Neural crest cell (in vitro differentiated cells): ENCODE results near the gene EDNRB. TPM values are rescaled to one million over a fixed set of nuclear protein-coding genes. Genes with fewer than 3 reads are reported as not detected.

Experiments
- DNase-seq: peaks from one replicate; pipeline ENCODE4 v3.0.0; 2021; ENCODE audit warnings: low read depth, mixed read lengths, low spot score
- H3K27ac Mint-ChIP-seq: one replicate; pipeline ENCODE4 v1.8.0; 2021; ENCODE audit warnings: mild to moderate bottlenecking, mixed read lengths; ENCODE audit not compliant: unreplicated experiment
- H3K27me3 Mint-ChIP-seq: 2 replicates; pipeline ENCODE4 v1.8.0; 2021; ENCODE audit warnings: low read depth, mild to moderate bottlenecking, mixed read lengths
- H3K36me3 Mint-ChIP-seq: 2 replicates; pipeline ENCODE4 v1.8.0; 2021; ENCODE audit warnings: low read depth, mild to moderate bottlenecking, mixed read lengths
- H3K4me1 Mint-ChIP-seq: 2 replicates; pipeline ENCODE4 v1.8.0; 2021; ENCODE audit warnings: mixed read lengths
- H3K4me3 Mint-ChIP-seq: one replicate; pipeline ENCODE4 v1.8.0; 2021; ENCODE audit warnings: mild to moderate bottlenecking, mixed read lengths
- H3K9me3 Mint-ChIP-seq: 2 replicates; pipeline ENCODE4 v1.8.0; 2021; ENCODE audit warnings: mixed read lengths
- total RNA-seq: library from RNA; stranded (reverse); gene quantifications from 2 replicates; pipeline ENCODE4 v1.2.1, GENCODE V29; 2021
- TF ChIP-seq, protein P1 (sequence below): fragments of 200-600 bp; sonication (generic); conservative IDR thresholded peaks from 2 replicates; pipeline ENCODE4 v1.5.0; 2021; ENCODE audit warnings: antibody characterized with exemption, mild to moderate bottlenecking

Gene EDNRB
- total RNA-seq, 1 donor from 2014 or later, result 27.9 TPM

DNA sequence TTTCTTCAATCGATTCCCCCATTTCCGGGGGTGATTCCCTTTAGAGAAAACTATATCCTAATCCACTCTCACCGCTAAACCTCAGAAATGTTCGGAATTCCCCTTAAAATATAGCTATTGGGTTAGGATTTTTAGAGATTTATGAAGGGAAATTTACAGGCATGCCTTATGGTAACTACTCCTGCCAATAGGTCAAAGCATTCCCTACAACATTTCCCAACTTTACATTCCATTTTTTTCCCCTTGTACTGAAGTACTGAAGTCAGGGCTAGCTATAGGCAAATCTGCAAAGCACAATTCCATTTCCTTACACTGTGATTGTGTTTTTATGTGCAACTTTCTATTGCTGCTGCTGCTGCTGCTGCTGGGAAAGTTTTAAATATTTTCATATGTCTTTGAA is 2.1 kb downstream of the EDNRB start:
- peaks cover 13% of the 10 kb centered on the region for H3K36me3 Mint-ChIP-seq
- peaks cover 38% of the 10 kb centered on the region for H3K4me1 Mint-ChIP-seq
- no peak overlapping the region for H3K4me3 Mint-ChIP-seq
- H3K27me3 Mint-ChIP-seq, result no peaks in the 10 kb centered on the region
- TF ChIP-seq, protein P1, sequence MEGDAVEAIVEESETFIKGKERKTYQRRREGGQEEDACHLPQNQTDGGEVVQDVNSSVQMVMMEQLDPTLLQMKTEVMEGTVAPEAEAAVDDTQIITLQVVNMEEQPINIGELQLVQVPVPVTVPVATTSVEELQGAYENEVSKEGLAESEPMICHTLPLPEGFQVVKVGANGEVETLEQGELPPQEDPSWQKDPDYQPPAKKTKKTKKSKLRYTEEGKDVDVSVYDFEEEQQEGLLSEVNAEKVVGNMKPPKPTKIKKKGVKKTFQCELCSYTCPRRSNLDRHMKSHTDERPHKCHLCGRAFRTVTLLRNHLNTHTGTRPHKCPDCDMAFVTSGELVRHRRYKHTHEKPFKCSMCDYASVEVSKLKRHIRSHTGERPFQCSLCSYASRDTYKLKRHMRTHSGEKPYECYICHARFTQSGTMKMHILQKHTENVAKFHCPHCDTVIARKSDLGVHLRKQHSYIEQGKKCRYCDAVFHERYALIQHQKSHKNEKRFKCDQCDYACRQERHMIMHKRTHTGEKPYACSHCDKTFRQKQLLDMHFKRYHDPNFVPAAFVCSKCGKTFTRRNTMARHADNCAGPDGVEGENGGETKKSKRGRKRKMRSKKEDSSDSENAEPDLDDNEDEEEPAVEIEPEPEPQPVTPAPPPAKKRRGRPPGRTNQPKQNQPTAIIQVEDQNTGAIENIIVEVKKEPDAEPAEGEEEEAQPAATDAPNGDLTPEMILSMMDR, result no peak
- no peak for DNase-seq
- peaks cover 4% of the 10 kb centered on the region for H3K9me3 Mint-ChIP-seq
- H3K27ac Mint-ChIP-seq, result no peak overlapping the region

DNA sequence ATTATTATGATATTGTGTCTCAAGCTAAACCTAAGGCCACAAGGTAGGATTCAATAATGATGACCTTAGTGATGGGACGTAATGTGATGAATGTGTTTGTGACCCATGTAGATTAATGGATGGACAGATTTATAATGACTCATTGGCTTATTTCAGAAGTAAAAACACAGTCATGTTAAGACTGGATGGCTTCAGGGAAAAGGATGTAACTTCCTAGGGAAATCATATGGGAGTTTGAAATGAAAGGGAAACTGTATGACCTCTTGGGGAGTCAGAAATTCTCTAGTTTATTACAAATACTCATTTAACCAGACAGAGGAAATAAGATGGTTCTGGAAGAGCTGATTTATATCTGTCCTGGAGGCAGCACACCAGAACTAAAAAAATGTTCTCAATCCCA is 2.9 kb downstream of the EDNRB start:
- Mint-ChIP-seq H3K36me3 (peaks cover 14% of the 10 kb centered on the region), H3K9me3 (peaks cover 2% of the 10 kb centered on the region), H3K4me1 (peaks cover 42% of the 10 kb centered on the region), H3K27ac (no peak overlapping the region), H3K27me3 (no peaks in the 10 kb centered on the region), H3K4me3 (no peak overlapping the region)
- DNase-seq, result no peak
- TF ChIP-seq, protein P1, result no peak

DNA sequence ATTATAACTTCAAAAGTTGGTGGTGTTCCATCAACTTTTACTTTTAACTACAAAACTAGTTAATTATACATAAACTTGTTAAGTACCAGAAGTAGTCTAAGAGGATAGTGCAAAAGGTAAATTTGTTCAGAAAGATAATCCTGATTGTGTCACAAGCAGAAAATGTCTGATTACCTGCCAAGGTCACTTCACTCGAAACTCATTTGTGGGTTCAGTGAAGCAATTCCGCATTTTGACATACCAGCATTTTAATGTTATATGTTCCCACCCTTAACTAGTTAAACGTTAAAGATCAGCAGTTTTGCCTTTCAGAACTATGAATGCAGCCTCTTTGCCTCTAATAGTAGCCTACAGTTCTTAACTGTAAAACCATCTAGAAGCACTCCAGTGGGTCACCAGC is 5.6 kb downstream of the EDNRB start:
- H3K4me3 Mint-ChIP-seq, result no peak overlapping the region
- peaks cover 6% of the 10 kb centered on the region for H3K9me3 Mint-ChIP-seq
- H3K27me3 Mint-ChIP-seq, result no peaks in the 10 kb centered on the region
- peaks cover 47% of the 10 kb centered on the region for H3K4me1 Mint-ChIP-seq
- H3K27ac Mint-ChIP-seq, result no peak overlapping the region
- DNase-seq, result no peak
- peaks cover 17% of the 10 kb centered on the region for H3K36me3 Mint-ChIP-seq
- TF ChIP-seq, protein P1, result no peak

DNA sequence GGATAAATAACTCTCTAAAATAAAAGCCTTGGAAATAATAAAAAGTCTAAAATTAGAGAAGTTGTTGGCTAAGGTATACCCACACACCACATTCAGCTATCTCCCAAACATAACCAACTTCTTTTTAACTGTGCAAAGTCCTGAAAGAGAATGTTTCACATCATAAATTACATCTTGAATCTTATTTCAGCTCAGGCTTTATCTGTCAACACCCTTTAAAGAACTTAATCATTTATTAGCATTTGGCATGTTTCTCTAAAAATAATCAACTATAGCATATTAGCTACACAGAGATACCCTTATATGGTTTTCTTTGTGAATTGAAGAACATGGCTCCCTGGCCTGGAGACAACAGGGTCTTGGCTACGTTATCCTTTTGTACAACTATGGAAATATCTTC is 6.9 kb downstream of the EDNRB start:
- peaks cover 6% of the 10 kb centered on the region for H3K9me3 Mint-ChIP-seq
- no peaks in the 10 kb centered on the region for H3K27me3 Mint-ChIP-seq
- TF ChIP-seq, protein P1, result no peak
- no peak overlapping the region for H3K4me3 Mint-ChIP-seq
- no peak for DNase-seq
- peaks cover 47% of the 10 kb centered on the region for H3K4me1 Mint-ChIP-seq
- H3K27ac Mint-ChIP-seq, result no peak overlapping the region
- H3K36me3 Mint-ChIP-seq, result peaks cover 18% of the 10 kb centered on the region

DNA sequence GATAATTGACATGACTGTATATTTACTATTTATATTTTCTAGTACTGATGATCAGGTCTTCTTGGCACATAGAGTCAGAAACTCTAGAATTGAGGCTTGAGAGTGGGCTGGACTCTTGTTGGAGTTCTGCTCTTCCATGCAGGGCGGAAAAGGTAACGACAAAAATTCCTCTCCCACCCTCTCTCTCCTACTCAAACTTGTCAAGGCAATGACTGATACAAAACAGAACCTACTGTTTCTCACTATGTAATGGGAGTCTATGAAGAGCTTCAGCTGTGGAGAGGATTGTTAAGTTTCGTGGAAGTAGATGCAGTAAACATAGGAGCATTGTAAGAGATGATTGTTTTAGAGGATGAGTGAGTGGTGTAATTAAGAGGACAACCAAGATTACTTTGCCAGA is 8.8 kb downstream of the EDNRB start:
- Mint-ChIP-seq H3K27ac (peak overlapping the region; percentile 7), H3K36me3 (peaks cover 21% of the 10 kb centered on the region), H3K4me3 (no peak overlapping the region), H3K27me3 (no peaks in the 10 kb centered on the region), H3K9me3 (peaks cover 13% of the 10 kb centered on the region), H3K4me1 (peaks cover 38% of the 10 kb centered on the region)
- DNase-seq, result no peak
- TF ChIP-seq, protein P1, result no peak

DNA sequence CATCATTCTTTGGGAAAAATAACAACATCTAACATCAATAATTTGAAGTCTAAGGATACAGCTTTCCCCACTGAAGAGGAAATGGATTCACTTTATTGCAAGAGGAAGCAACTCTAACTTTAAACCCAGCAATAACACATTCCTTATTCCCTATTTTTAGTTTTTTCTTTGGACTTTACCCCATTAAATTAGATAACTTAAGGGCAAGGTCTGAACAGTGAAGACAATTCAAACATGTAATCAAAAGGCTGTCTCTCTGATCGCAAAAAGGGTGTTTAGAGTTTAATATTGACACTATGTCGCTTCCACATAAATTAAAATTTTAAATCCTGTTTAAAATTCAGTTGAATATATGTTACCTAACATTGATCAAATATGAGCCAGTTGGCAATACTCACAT is 10.1 kb downstream of the EDNRB start:
- Mint-ChIP-seq H3K27me3 (no peaks in the 10 kb centered on the region), H3K4me1 (peaks cover 34% of the 10 kb centered on the region), H3K27ac (no peak overlapping the region), H3K4me3 (no peak overlapping the region), H3K9me3 (peaks cover 13% of the 10 kb centered on the region), H3K36me3 (peaks cover 29% of the 10 kb centered on the region)
- TF ChIP-seq, protein P1, result no peak
- no peak for DNase-seq
